ENCODE results near the gene NRCAM. TPM values are rescaled to one million over a fixed set of nuclear protein-coding genes. Genes with fewer than 3 reads are reported as not detected.

NRCAM gene
- total and polyA plus RNA-seq, 10 of the 15 experiments (the other 5 are each of a cell fraction or from before 2014, with no cell fraction given) = 0.30 to 2.0 (median 1.0) TPM

DNA sequence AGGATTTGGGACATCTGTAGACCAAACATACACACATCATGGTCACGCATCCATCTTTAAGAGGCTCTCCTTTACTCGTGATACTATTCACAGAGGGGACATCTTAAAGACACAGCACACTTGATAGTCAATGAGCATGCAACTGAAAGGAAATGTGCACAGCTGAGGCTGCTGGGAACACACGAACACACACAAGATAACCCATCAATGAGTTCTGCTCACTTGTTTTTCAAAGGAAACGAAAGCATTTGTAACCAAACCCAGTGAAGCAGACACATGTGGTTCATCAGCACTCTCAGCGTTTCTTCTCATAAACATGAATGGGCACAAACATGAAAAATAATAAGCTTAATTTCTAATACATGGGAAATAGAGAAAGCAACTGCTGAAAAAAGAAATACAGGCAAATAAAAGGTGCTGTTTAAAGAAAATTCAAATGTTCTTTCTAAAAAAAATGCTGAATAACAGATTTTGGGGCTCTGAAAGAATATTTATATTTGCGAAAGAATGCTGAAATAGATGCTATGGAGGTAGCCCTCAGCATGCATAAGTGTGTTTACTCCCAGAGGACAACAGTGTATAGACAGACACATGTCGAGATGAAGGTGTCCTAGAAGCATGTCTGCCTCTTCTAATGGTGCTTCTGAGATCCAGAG, 266.4 kb downstream of the NRCAM start (continued):
- TF ChIP-seq, protein P1, sequence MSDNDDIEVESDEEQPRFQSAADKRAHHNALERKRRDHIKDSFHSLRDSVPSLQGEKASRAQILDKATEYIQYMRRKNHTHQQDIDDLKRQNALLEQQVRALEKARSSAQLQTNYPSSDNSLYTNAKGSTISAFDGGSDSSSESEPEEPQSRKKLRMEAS (IDR thresholded peaks at IDR 0.05; ENCODE audit: low read depth, low read length) = peak; percentile 38; the same call in 1 of the 2 replicates
- TF ChIP-seq CHD1 (IDR thresholded peaks at IDR 0.05; ENCODE audit: low read depth, low read length) = no peak
- TF ChIP-seq POU2F2 (IDR thresholded peaks at IDR 0.05; ENCODE audit: borderline replicate concordance, low read depth, low read length) = peak; percentile 61; the same call in 1 of the 3 replicates
- TF ChIP-seq STAT3 (IDR thresholded peaks at IDR 0.05; ENCODE audit: low read depth, low read length) = no peak
- TF ChIP-seq CBX5 (IDR thresholded peaks at IDR 0.05; ENCODE audit: low read depth) = peak; percentile 69; the same call in 1 of the 2 replicates
- TF ChIP-seq, protein P2, sequence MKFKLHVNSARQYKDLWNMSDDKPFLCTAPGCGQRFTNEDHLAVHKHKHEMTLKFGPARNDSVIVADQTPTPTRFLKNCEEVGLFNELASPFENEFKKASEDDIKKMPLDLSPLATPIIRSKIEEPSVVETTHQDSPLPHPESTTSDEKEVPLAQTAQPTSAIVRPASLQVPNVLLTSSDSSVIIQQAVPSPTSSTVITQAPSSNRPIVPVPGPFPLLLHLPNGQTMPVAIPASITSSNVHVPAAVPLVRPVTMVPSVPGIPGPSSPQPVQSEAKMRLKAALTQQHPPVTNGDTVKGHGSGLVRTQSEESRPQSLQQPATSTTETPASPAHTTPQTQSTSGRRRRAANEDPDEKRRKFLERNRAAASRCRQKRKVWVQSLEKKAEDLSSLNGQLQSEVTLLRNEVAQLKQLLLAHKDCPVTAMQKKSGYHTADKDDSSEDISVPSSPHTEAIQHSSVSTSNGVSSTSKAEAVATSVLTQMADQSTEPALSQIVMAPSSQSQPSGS (IDR thresholded peaks at IDR 0.05; ENCODE audit: low read length) = peak; percentile 55; the same call in 1 of the 2 replicates
- TF ChIP-seq CREM (IDR thresholded peaks at IDR 0.05; ENCODE audit: low read depth) = peak; percentile 15; the same call in 1 of the 2 replicates
- TF ChIP-seq RUNX3 (IDR thresholded peaks at IDR 0.05; ENCODE audit: low read length) = peak; percentile 77
- no peak for TF ChIP-seq SREBF2 (IDR thresholded peaks at IDR 0.05; ENCODE audit: low read length)
- 0 out of 2 replicates have a peak, but pooled peaks have one; percentile 55 for TF ChIP-seq TCF12 (IDR thresholded peaks at IDR 0.05; ENCODE audit: low read depth, low read length)
- TF ChIP-seq BHLHE40 (IDR thresholded peaks at IDR 0.05; ENCODE audit: borderline replicate concordance in 1 of 2, low read depth in 2 of 2, low read length in 1 of 2) = peak in 1 of 2 experiments; percentile 50; a peak in 1 of 4 replicates
- TF ChIP-seq, protein P3, sequence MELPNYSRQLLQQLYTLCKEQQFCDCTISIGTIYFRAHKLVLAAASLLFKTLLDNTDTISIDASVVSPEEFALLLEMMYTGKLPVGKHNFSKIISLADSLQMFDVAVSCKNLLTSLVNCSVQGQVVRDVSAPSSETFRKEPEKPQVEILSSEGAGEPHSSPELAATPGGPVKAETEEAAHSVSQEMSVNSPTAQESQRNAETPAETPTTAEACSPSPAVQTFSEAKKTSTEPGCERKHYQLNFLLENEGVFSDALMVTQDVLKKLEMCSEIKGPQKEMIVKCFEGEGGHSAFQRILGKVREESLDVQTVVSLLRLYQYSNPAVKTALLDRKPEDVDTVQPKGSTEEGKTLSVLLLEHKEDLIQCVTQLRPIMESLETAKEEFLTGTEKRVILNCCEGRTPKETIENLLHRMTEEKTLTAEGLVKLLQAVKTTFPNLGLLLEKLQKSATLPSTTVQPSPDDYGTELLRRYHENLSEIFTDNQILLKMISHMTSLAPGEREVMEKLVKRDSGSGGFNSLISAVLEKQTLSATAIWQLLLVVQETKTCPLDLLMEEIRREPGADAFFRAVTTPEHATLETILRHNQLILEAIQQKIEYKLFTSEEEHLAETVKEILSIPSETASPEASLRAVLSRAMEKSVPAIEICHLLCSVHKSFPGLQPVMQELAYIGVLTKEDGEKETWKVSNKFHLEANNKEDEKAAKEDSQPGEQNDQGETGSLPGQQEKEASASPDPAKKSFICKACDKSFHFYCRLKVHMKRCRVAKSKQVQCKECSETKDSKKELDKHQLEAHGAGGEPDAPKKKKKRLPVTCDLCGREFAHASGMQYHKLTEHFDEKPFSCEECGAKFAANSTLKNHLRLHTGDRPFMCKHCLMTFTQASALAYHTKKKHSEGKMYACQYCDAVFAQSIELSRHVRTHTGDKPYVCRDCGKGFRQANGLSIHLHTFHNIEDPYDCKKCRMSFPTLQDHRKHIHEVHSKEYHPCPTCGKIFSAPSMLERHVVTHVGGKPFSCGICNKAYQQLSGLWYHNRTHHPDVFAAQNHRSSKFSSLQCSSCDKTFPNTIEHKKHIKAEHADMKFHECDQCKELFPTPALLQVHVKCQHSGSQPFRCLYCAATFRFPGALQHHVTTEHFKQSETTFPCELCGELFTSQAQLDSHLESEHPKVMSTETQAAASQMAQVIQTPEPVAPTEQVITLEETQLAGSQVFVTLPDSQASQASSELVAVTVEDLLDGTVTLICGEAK (IDR thresholded peaks at IDR 0.05; ENCODE audit: borderline replicate concordance) = no peak
- TF ChIP-seq IKZF2 (IDR thresholded peaks at IDR 0.05) = peak in 1 of 2 experiments; percentile 45; a peak in 1 of 4 replicates
- 0 out of 2 replicates have a peak, but pooled peaks have one; percentile 27 for TF ChIP-seq NBN (IDR thresholded peaks at IDR 0.05)
- TF ChIP-seq CHD4 (IDR thresholded peaks at IDR 0.05) = no peak
- TF ChIP-seq TCF7 (IDR thresholded peaks at IDR 0.05; ENCODE audit: borderline replicate concordance) = peak; percentile 70; the same call in 1 of the 2 replicates
- TF ChIP-seq, protein P4, sequence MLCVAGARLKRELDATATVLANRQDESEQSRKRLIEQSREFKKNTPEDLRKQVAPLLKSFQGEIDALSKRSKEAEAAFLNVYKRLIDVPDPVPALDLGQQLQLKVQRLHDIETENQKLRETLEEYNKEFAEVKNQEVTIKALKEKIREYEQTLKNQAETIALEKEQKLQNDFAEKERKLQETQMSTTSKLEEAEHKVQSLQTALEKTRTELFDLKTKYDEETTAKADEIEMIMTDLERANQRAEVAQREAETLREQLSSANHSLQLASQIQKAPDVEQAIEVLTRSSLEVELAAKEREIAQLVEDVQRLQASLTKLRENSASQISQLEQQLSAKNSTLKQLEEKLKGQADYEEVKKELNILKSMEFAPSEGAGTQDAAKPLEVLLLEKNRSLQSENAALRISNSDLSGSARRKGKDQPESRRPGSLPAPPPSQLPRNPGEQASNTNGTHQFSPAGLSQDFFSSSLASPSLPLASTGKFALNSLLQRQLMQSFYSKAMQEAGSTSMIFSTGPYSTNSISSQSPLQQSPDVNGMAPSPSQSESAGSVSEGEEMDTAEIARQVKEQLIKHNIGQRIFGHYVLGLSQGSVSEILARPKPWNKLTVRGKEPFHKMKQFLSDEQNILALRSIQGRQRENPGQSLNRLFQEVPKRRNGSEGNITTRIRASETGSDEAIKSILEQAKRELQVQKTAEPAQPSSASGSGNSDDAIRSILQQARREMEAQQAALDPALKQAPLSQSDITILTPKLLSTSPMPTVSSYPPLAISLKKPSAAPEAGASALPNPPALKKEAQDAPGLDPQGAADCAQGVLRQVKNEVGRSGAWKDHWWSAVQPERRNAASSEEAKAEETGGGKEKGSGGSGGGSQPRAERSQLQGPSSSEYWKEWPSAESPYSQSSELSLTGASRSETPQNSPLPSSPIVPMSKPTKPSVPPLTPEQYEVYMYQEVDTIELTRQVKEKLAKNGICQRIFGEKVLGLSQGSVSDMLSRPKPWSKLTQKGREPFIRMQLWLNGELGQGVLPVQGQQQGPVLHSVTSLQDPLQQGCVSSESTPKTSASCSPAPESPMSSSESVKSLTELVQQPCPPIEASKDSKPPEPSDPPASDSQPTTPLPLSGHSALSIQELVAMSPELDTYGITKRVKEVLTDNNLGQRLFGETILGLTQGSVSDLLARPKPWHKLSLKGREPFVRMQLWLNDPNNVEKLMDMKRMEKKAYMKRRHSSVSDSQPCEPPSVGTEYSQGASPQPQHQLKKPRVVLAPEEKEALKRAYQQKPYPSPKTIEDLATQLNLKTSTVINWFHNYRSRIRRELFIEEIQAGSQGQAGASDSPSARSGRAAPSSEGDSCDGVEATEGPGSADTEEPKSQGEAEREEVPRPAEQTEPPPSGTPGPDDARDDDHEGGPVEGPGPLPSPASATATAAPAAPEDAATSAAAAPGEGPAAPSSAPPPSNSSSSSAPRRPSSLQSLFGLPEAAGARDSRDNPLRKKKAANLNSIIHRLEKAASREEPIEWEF (IDR thresholded peaks at IDR 0.05; ENCODE audit: insufficient replicate concordance, low read depth, low read length) = no peak
- peak; percentile 19 for TF ChIP-seq MEF2B (IDR thresholded peaks at IDR 0.05; ENCODE audit: partially characterized antibody, poor library complexity, severe bottlenecking)
- no peak for TF ChIP-seq ESRRA (IDR thresholded peaks at IDR 0.05; ENCODE audit: low read length)
- TF ChIP-seq BCL11A (IDR thresholded peaks at IDR 0.05; ENCODE audit: low read depth, low read length) = peak; percentile 16; the same call in 1 of the 2 replicates
